ENCODE measurements around the gene ANAPC16.

- TF ChIP-seq, protein P1, sequence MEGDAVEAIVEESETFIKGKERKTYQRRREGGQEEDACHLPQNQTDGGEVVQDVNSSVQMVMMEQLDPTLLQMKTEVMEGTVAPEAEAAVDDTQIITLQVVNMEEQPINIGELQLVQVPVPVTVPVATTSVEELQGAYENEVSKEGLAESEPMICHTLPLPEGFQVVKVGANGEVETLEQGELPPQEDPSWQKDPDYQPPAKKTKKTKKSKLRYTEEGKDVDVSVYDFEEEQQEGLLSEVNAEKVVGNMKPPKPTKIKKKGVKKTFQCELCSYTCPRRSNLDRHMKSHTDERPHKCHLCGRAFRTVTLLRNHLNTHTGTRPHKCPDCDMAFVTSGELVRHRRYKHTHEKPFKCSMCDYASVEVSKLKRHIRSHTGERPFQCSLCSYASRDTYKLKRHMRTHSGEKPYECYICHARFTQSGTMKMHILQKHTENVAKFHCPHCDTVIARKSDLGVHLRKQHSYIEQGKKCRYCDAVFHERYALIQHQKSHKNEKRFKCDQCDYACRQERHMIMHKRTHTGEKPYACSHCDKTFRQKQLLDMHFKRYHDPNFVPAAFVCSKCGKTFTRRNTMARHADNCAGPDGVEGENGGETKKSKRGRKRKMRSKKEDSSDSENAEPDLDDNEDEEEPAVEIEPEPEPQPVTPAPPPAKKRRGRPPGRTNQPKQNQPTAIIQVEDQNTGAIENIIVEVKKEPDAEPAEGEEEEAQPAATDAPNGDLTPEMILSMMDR (IDR thresholded peaks at IDR 0.05): no peak
- TF ChIP-seq POLR2A (IDR thresholded peaks at IDR 0.05): no peak
These were observed 14.9 kb upstream of the ANAPC16 start for GRCh38 chr10:72200883-72201282.
